ENCODE data around the gene SLC10A7. TPM values are rescaled to one million over a fixed set of nuclear protein-coding genes. Genes with fewer than 3 reads are reported as not detected.

The SLC10A7 gene
- total RNA-seq, 2 experiments from 2014 or later: 15.9 to 23.3 TPM

GRCh38 chr4:146486565-146486964, 35.2 kb downstream of the SLC10A7 start:
- CTCF ChIA-PET: no interaction called here

GRCh38 chr4:146485968-146486367, 35.8 kb downstream of the SLC10A7 start:
- H3K27ac Mint-ChIP-seq: no peak overlapping the region
- H3K4me3 Mint-ChIP-seq: no peak overlapping the region
- DNase-seq: no peak
- H3K9me3 Mint-ChIP-seq: peaks cover 25% of the 10 kb centered on the region
- H3K27me3 Mint-ChIP-seq: no peaks in the 10 kb centered on the region
- ChIA-PET CTCF (no interaction called here), POLR2A (no interaction called here)
- peaks cover 20% of the 10 kb centered on the region for H3K4me1 Mint-ChIP-seq
- H3K36me3 Mint-ChIP-seq (ENCODE audit: low read depth): peaks cover 35% of the 10 kb centered on the region

More at GRCh38 chr4:146486565-146486964, 35.2 kb downstream of the SLC10A7 start:
- Mint-ChIP-seq H3K9me3 (peaks cover 28% of the 10 kb centered on the region), H3K4me1 (peaks cover 19% of the 10 kb centered on the region), H3K27me3 (no peaks in the 10 kb centered on the region), H3K4me3 (no peak overlapping the region), H3K27ac (no peak overlapping the region), H3K36me3 (ENCODE audit: low read depth) (peaks cover 37% of the 10 kb centered on the region)
- no peak for DNase-seq
- POLR2A ChIA-PET: no interaction called here

GRCh38 chr4:146482788-146483187, 39.0 kb downstream of the SLC10A7 start:
- POLR2A ChIA-PET: no interaction called here
- Mint-ChIP-seq H3K9me3 (peaks cover 27% of the 10 kb centered on the region), H3K36me3 (ENCODE audit: low read depth) (peaks cover 41% of the 10 kb centered on the region), H3K4me3 (no peak overlapping the region), H3K4me1 (peaks cover 25% of the 10 kb centered on the region), H3K27me3 (no peaks in the 10 kb centered on the region), H3K27ac (no peak overlapping the region)
- CTCF ChIA-PET: interaction anchor here (3.2 kb wide), 1 partner anchor 38 kb away, joined by 11 read pairs; the partner anchor contains the start of gene SLC10A7
- DNase-seq: no peak

GRCh38 chr4:146481246-146481645, 40.5 kb downstream of the SLC10A7 start:
- H3K27me3 Mint-ChIP-seq: no peaks in the 10 kb centered on the region
- no peak for DNase-seq
- no peak overlapping the region for H3K4me3 Mint-ChIP-seq
- H3K9me3 Mint-ChIP-seq: peaks cover 27% of the 10 kb centered on the region
- no peak overlapping the region for H3K27ac Mint-ChIP-seq
- H3K4me1 Mint-ChIP-seq: peaks cover 11% of the 10 kb centered on the region
- CTCF ChIA-PET: interaction anchor here (3.2 kb wide), 1 partner anchor 39 kb away, joined by 11 read pairs; the partner anchor contains the start of gene SLC10A7
- H3K36me3 Mint-ChIP-seq (ENCODE audit: low read depth): peaks cover 30% of the 10 kb centered on the region
- POLR2A ChIA-PET: no interaction called here

GRCh38 chr4:146478009-146478408, 43.7 kb downstream of the SLC10A7 start:
- Mint-ChIP-seq H3K27me3 (no peaks in the 10 kb centered on the region), H3K9me3 (peaks cover 15% of the 10 kb centered on the region), H3K27ac (no peak overlapping the region), H3K36me3 (ENCODE audit: low read depth) (peaks cover 22% of the 10 kb centered on the region), H3K4me1 (peaks cover 7% of the 10 kb centered on the region), H3K4me3 (no peak overlapping the region)
- ChIA-PET POLR2A (no interaction called here), CTCF (interaction anchor here (0.9 to 1.1 kb wide), 2 partner anchors 10 to 13 kb away, joined by 3 read pairs; no protein-coding TSS in a partner anchor)
- DNase-seq: no peak

- CTCF ChIA-PET: no interaction called here
- H3K27me3 Mint-ChIP-seq: no peaks in the 10 kb centered on the region
These were observed 44.7 kb downstream of the SLC10A7 start for GRCh38 chr4:146477054-146477453.

GRCh38 chr4:146472404-146472803, 49.3 kb downstream of the SLC10A7 start:
- ChIA-PET POLR2A (no interaction called here), CTCF (no interaction called here)
- DNase-seq: no peak
- no peak overlapping the region for H3K27ac Mint-ChIP-seq
- H3K36me3 Mint-ChIP-seq (ENCODE audit: low read depth): peaks cover 2% of the 10 kb centered on the region
- no peaks in the 10 kb centered on the region for H3K9me3 Mint-ChIP-seq
- H3K27me3 Mint-ChIP-seq: no peaks in the 10 kb centered on the region
- H3K4me3 Mint-ChIP-seq: no peak overlapping the region
- H3K4me1 Mint-ChIP-seq: no peaks in the 10 kb centered on the region

More at GRCh38 chr4:146477054-146477453, 44.7 kb downstream of the SLC10A7 start:
- peaks cover 7% of the 10 kb centered on the region for H3K9me3 Mint-ChIP-seq
- no peak overlapping the region for H3K27ac Mint-ChIP-seq
- no peak for DNase-seq
- peaks cover 6% of the 10 kb centered on the region for H3K4me1 Mint-ChIP-seq
- POLR2A ChIA-PET: no interaction called here
- peaks cover 13% of the 10 kb centered on the region for H3K36me3 Mint-ChIP-seq (ENCODE audit: low read depth)
- no peak overlapping the region for H3K4me3 Mint-ChIP-seq

GRCh38 chr4:146470604-146471003, 51.1 kb downstream of the SLC10A7 start:
- no peak overlapping the region for H3K27ac Mint-ChIP-seq
- CTCF ChIA-PET: interaction anchor here (1.4 kb wide), 1 partner anchor 8 kb away, joined by 3 read pairs; no protein-coding TSS in a partner anchor
- POLR2A ChIA-PET: no interaction called here
- no peaks in the 10 kb centered on the region for H3K27me3 Mint-ChIP-seq
- no peak overlapping the region for H3K4me3 Mint-ChIP-seq
- H3K4me1 Mint-ChIP-seq: no peaks in the 10 kb centered on the region
- H3K9me3 Mint-ChIP-seq: no peaks in the 10 kb centered on the region
- H3K36me3 Mint-ChIP-seq (ENCODE audit: low read depth): peaks cover 2% of the 10 kb centered on the region
- no peak for DNase-seq

- Mint-ChIP-seq H3K4me3 (no peak overlapping the region), H3K27ac (no peak overlapping the region), H3K4me1 (no peaks in the 10 kb centered on the region), H3K27me3 (no peaks in the 10 kb centered on the region), H3K36me3 (ENCODE audit: low read depth) (peaks cover 2% of the 10 kb centered on the region), H3K9me3 (no peaks in the 10 kb centered on the region)
- ChIA-PET POLR2A (no interaction called here), CTCF (no interaction called here)
- no peak for DNase-seq
These were observed 52.7 kb downstream of the SLC10A7 start for GRCh38 chr4:146469022-146469421.

GRCh38 chr4:146465628-146466027, 56.1 kb downstream of the SLC10A7 start:
- no peak for DNase-seq
- ChIA-PET POLR2A (no interaction called here), CTCF (no interaction called here)
- Mint-ChIP-seq H3K9me3 (no peaks in the 10 kb centered on the region), H3K27me3 (no peaks in the 10 kb centered on the region), H3K27ac (no peak overlapping the region), H3K36me3 (ENCODE audit: low read depth) (peaks cover 2% of the 10 kb centered on the region), H3K4me1 (no peaks in the 10 kb centered on the region), H3K4me3 (no peak overlapping the region)

- peaks cover 9% of the 10 kb centered on the region for H3K36me3 Mint-ChIP-seq (ENCODE audit: low read depth)
- POLR2A ChIA-PET: no interaction called here
- DNase-seq: no peak
- CTCF ChIA-PET: interaction anchor here (0.6 to 0.9 kb wide), 3 partner anchors 9 to 76 kb away, joined by 3 read pairs; no protein-coding TSS in a partner anchor
- H3K4me1 Mint-ChIP-seq: peaks cover 16% of the 10 kb centered on the region
- peaks cover 7% of the 10 kb centered on the region for H3K9me3 Mint-ChIP-seq
- no peak overlapping the region for H3K4me3 Mint-ChIP-seq
- H3K27ac Mint-ChIP-seq: no peak overlapping the region
- H3K27me3 Mint-ChIP-seq: no peaks in the 10 kb centered on the region
These were observed 59.5 kb downstream of the SLC10A7 start for GRCh38 chr4:146462251-146462650.

GRCh38 chr4:146458594-146458993, 63.1 kb downstream of the SLC10A7 start:
- peaks cover 17% of the 10 kb centered on the region for H3K4me1 Mint-ChIP-seq
- H3K36me3 Mint-ChIP-seq (ENCODE audit: low read depth): peaks cover 12% of the 10 kb centered on the region
- no peak for DNase-seq
- H3K27me3 Mint-ChIP-seq: no peaks in the 10 kb centered on the region
- H3K9me3 Mint-ChIP-seq: peaks cover 11% of the 10 kb centered on the region
- ChIA-PET POLR2A (no interaction called here), CTCF (interaction anchor here (0.7 to 1.4 kb wide), 2 partner anchors 8 to 10 kb away, joined by 3 to 4 read pairs; no protein-coding TSS in a partner anchor)
- H3K27ac Mint-ChIP-seq: peak overlapping the region; percentile 74
- no peak overlapping the region for H3K4me3 Mint-ChIP-seq

- Mint-ChIP-seq H3K9me3 (peaks cover 13% of the 10 kb centered on the region), H3K27ac (no peak overlapping the region), H3K4me1 (peaks cover 17% of the 10 kb centered on the region), H3K36me3 (ENCODE audit: low read depth) (peaks cover 13% of the 10 kb centered on the region), H3K27me3 (no peaks in the 10 kb centered on the region), H3K4me3 (no peak overlapping the region)
- ChIA-PET CTCF (interaction anchor here (1.0 kb wide), 1 partner anchor 10 kb away, joined by 3 read pairs; no protein-coding TSS in a partner anchor), POLR2A (no interaction called here)
- DNase-seq: no peak
These were observed 65.1 kb downstream of the SLC10A7 start for GRCh38 chr4:146456681-146457080.

GRCh38 chr4:146453181-146453807, 68.4 kb downstream of the SLC10A7 start:
- Mint-ChIP-seq H3K27ac (no peak overlapping the region), H3K27me3 (no peaks in the 10 kb centered on the region), H3K4me3 (no peak overlapping the region), H3K36me3 (ENCODE audit: low read depth) (peaks cover 18% of the 10 kb centered on the region), H3K9me3 (peaks cover 20% of the 10 kb centered on the region), H3K4me1 (peaks cover 32% of the 10 kb centered on the region)
- ChIA-PET CTCF (interaction anchor here (0.6 kb wide), 1 partner anchor 281 kb away, joined by 3 read pairs; no protein-coding TSS in a partner anchor), POLR2A (no interaction called here)
- no peak for DNase-seq
